T-cell (primary cell): Measurements from ENCODE around the gene MYO5C. TPM values are rescaled to one million over a fixed set of nuclear protein-coding genes. Genes with fewer than 3 reads are reported as not detected.

Experiments used
- ATAC-seq, 4 experiments: fragments of 200-7000 bp in 3 of 4; fragments of 150-1000 bp in 1 of 4; cut with Tn5 transposase; replicated peaks in 1 of 4; 1 replicate in 3 of 4; 2 replicates in 1 of 4; pipeline ENCODE4 v1.10.0; 2021; ENCODE audit warnings: moderate library complexity in 3 of 4, mild to moderate bottlenecking in 2 of 4, moderate number of reproducible peaks in 1 of 4
- CTCF ChIA-PET, 2 donors: fragments of 300-600 bp; sonication (Branson Sonifier 250); formaldehyde crosslinking; loops; one replicate each; lab custom pipeline; 2022; ENCODE audit warnings: antibody characterized with exemption in 2 of 2; lab: Charles Lee
- POLR2A ChIA-PET, 2 donors: fragments of 300-600 bp; sonication (Branson Sonifier 250); formaldehyde crosslinking; loops; one replicate each; lab custom pipeline; 2022; ENCODE audit warnings: antibody characterized with exemption in 2 of 2; lab: Charles Lee
- DNase-seq, 35 experiments: peaks; one replicate each; pipeline versions ENCODE4 v3.0.0 to v3.0.0-alpha.2; 2013 to 2023
- H3K27ac ChIP-seq: one replicate; pipeline ENCODE4 v1.5.1; 2013; ENCODE audit warnings: low read length
- H3K27me3 ChIP-seq, 2 experiments: replicated peaks in 1 of 2; 1 replicate in 1 of 2; 2 replicates in 1 of 2; pipeline versions ENCODE4 v1.6.1 to v1.7.0; 2013; ENCODE audit warnings: low read length in 1 of 2, mixed read lengths in 1 of 2; ENCODE audit not compliant: control insufficient read depth in 2 of 2, insufficient read depth in 2 of 2; ENCODE audit errors: extremely low read depth in 1 of 2
- H3K36me3 ChIP-seq, 2 donors: 1 replicate in 1 of 2; 2 replicates in 1 of 2; pipeline versions ENCODE4 v1.6.1 to v1.7.0; 2013; ENCODE audit warnings: low read length in 1 of 2; ENCODE audit not compliant: control insufficient read depth in 2 of 2, insufficient read depth in 1 of 2; ENCODE audit errors: extremely low read depth in 1 of 2
- H3K4me1 ChIP-seq, 2 experiments: 1 replicate in 1 of 2; 2 replicates in 1 of 2; pipeline versions ENCODE4 v1.6.1 to v1.7.0; 2013; ENCODE audit warnings: low read length in 2 of 2, mixed read lengths in 1 of 2; ENCODE audit not compliant: insufficient read depth in 2 of 2, control insufficient read depth in 1 of 2; ENCODE audit errors: extremely low read depth in 1 of 2
- H3K4me3 ChIP-seq, 2 donors: 1 replicate in 1 of 2; 2 replicates in 1 of 2; pipeline versions ENCODE4 v1.5.1 to v1.7.0; 2013; ENCODE audit warnings: mild to moderate bottlenecking in 2 of 2, low read length in 1 of 2, moderate library complexity in 1 of 2; ENCODE audit not compliant: control insufficient read depth in 1 of 2; ENCODE audit errors: extremely low read depth in 1 of 2
- H3K9me3 ChIP-seq: 2 replicates; pipeline ENCODE4 v1.7.0; 2013
- H3K27ac Mint-ChIP-seq, 2 donors: one replicate each; pipeline ENCODE4 v1.8.0; 2020 to 2021; ENCODE audit warnings: mild to moderate bottlenecking in 2 of 2, mixed read lengths in 2 of 2
- H3K27me3 Mint-ChIP-seq, 2 donors: one replicate each; pipeline ENCODE4 v1.8.0; 2021 to 2022; ENCODE audit warnings: mixed read lengths in 2 of 2
- H3K36me3 Mint-ChIP-seq: one replicate; pipeline ENCODE4 v1.8.0; 2021; ENCODE audit warnings: mixed read lengths
- H3K4me1 Mint-ChIP-seq, 3 donors: one replicate each; pipeline ENCODE4 v1.8.0; 2020 to 2022; ENCODE audit warnings: mixed read lengths in 3 of 3, mild to moderate bottlenecking in 1 of 3
- H3K4me3 Mint-ChIP-seq, 3 donors: one replicate each; pipeline ENCODE4 v1.8.0; 2020 to 2022; ENCODE audit warnings: mild to moderate bottlenecking in 3 of 3, mixed read lengths in 3 of 3, moderate library complexity in 3 of 3
- H3K9me3 Mint-ChIP-seq, 3 donors: one replicate each; pipeline ENCODE4 v1.8.0; 2020 to 2022; ENCODE audit warnings: mixed read lengths in 3 of 3
- WGBS: methylation state at CpG from one replicate; pipeline ENCODE4 v1.1.5; 2013; ENCODE audit warnings: missing lambda C conversion rate; ENCODE audit not compliant: insufficient coverage; 5-methylcytosine and 5-hydroxymethylcytosine counted together
- total RNA-seq, 35 experiments: library from RNA in 6 of 35; stranded (reverse) in 6 of 35; fragments of 120-200 nt in 1 of 35; gene quantifications; one replicate each; pipeline versions ENCODE4 v1.2.1 to v1.2.4 and lab custom pipeline; 2013 to 2026

The MYO5C gene
- total RNA-seq, 5 donors from 2014 or later (not counting 1 experiment from before 2014, with no cell fraction given) = 0.33 to 0.73 (median 0.53) TPM

DNA sequence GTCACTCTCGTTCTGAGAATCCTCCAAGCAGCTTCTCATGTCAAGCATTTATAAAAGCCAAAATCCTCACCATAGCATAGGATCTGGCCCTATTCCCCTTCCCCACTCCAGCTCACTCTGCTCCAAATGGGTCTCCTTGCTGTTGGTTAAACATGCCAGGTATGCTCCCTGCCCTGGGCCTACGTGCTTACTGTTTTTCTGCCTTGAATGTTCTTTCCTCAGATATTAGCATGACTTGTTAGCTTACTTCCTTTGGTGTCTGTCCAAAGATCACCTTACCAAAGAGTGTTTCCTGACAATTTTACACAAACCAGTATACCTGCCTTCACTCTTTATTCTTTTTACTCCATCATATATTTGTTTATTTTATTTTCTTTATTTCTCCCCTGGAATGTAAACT lies 33.1 kb upstream of the MYO5C start:
- ChIA-PET POLR2A (interaction anchor here in 1 of 2 donors (0.9 to 1.1 kb wide), 2 partner anchors 54 to 226 kb away, joined by 3 read pairs; no protein-coding TSS in a partner anchor), CTCF (interaction anchor here in 1 of 2 donors (5.3 kb wide), 1 partner anchor 406 kb away, joined by 43 read pairs; no protein-coding TSS in a partner anchor)
- ATAC-seq = no peak
- peaks cover 16 to 21% (median 17%) of the 10 kb centered on the region in 3 donors for H3K4me1 Mint-ChIP-seq
- H3K4me3 ChIP-seq = no peak overlapping the region
- H3K27me3 ChIP-seq = no peaks in the 10 kb centered on the region
- WGBS = 100% methylated on average over 2 of the region's 2 CpGs
- H3K27ac ChIP-seq = no peak overlapping the region
- no peaks in the 10 kb centered on the region for H3K27me3 Mint-ChIP-seq
- H3K9me3 Mint-ChIP-seq = no peaks in the 10 kb centered on the region
- H3K36me3 ChIP-seq = peaks cover 0 to 43% of the 10 kb centered on the region in 2 donors
- peak overlapping the region in 1 of 3 donors; percentile 15 for H3K4me3 Mint-ChIP-seq
- H3K4me1 ChIP-seq = peaks cover 7% of the 10 kb centered on the region in 2 experiments
- no peak for DNase-seq
- no peak overlapping the region for H3K27ac Mint-ChIP-seq
- no peaks in the 10 kb centered on the region for H3K9me3 ChIP-seq
- peaks cover 47% of the 10 kb centered on the region for H3K36me3 Mint-ChIP-seq

DNA sequence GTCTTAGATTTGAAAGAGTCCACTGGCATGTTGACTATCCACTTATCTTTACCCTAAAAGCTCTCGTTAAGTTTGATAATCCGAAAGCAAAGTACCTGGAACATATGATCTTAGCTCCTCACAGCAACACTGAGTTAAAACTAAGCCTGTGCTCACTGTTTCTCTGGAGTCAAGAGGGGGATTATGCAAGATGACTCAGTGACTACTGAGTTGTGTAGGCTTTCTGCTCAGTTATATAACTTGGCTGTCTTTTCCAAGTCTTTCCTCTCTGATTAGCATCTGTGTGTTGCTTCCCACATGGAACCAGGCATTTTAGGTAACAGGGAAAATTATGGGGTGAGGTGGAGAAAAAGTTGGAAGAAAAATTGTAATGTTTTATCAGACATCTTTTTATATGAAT lies 31.2 kb upstream of the MYO5C start:
- Mint-ChIP-seq H3K4me3 (no peak overlapping the region), H3K27ac (peak overlapping the region in 1 of 2 donors; percentile 28), H3K9me3 (no peaks in the 10 kb centered on the region), H3K36me3 (peaks cover 59% of the 10 kb centered on the region), H3K4me1 (peaks cover 6 to 8% (median 7%) of the 10 kb centered on the region in 3 donors), H3K27me3 (no peaks in the 10 kb centered on the region)
- Histone ChIP-seq H3K4me3 (no peak overlapping the region), H3K4me1 (peaks cover 5 to 6% of the 10 kb centered on the region in 2 experiments), H3K9me3 (no peaks in the 10 kb centered on the region), H3K27me3 (no peaks in the 10 kb centered on the region), H3K36me3 (peaks cover 0 to 55% of the 10 kb centered on the region in 2 donors), H3K27ac (no peak overlapping the region)
- no peak for ATAC-seq
- ChIA-PET CTCF (no interaction called here), POLR2A (no interaction called here)
- DNase-seq = no peak
- no CpG with 5 or more reads among the region's 2 CpGs for WGBS

DNA sequence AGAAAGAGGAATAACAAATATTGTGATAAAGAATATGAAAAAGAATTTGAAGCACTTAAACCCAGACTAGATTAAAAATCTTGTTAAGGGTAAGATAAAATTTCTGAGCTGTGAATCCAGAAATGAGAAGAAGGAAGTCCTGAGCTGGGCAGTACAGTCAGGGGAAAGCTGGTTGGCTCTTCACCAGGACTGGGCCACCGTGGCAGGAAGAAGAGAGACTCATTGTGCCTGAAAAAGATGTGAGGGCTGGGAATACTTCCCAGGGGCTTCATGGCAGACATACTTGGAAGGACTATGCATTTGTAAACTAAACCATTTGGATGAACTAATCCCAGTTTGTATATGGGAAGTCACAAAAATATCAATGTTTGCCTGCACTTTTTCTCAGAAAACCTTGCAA lies 28.5 kb upstream of the MYO5C start:
- CTCF ChIA-PET = interaction anchor here in 1 of 2 donors (0.7 kb wide), 1 partner anchor 428 kb away, joined by 4 read pairs; no protein-coding TSS in a partner anchor

DNA sequence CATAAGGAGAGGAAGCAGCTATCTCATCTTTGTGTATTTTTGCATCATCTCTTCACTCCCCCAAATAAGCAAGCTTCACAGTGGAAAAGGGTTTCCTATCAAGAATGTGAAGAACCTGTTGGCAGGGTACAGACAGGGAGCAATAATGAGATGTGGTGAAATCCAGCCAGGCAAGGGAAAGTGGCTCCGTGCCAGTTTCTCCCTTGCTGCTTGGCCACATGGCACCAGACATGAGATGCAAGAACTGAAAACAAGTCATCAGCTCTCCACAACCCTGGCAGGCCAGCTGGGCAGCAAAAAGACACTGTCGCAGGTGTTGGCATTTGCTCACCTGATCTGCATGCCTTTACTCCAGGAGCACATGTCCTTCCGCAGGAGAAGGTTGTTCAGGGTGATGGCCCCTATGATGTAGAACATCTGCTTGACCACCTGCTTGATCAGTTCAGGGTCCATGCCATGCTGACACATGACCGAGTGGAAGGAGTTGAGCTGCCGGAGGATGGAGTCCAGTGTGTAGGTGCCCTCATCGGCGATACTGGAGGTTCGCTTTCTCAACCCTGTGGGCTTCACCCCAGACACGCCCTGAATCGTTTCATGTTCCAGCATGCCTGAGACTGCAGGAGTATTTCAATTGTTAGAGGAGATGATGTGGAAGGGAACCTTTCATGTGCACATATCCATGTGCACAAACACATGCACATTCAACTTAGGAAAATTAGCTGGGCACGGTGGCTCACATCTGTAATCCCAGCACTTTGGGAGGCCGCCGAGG lies 23.3 kb upstream of the MYO5C start:
- Mint-ChIP-seq H3K4me3 (no peak overlapping the region), H3K27me3 (no peaks in the 10 kb centered on the region), H3K9me3 (no peaks in the 10 kb centered on the region), H3K27ac (no peak overlapping the region), H3K36me3 (peaks cover 67% of the 10 kb centered on the region), H3K4me1 (no peaks in the 10 kb centered on the region)
- DNase-seq (no peak), ATAC-seq (no peak)
- H3K4me1 ChIP-seq = no peaks in the 10 kb centered on the region
- peaks cover 4 to 70% of the 10 kb centered on the region in 2 donors for H3K36me3 ChIP-seq
- WGBS = 100% methylated on average over 9 of the region's 13 CpGs
- no peaks in the 10 kb centered on the region for H3K9me3 ChIP-seq
- H3K27ac ChIP-seq = no peak overlapping the region
- ChIA-PET CTCF (interaction anchor here in 1 of 2 donors (0.5 to 0.7 kb wide), 3 partner anchors 206 to 1220 kb away, joined by 3 to 5 read pairs (median 4); no protein-coding TSS in a partner anchor), POLR2A (no interaction called here)
- H3K4me3 ChIP-seq = no peak overlapping the region
- no peaks in the 10 kb centered on the region for H3K27me3 ChIP-seq

More for the DNA sequence above, 28.5 kb upstream of the MYO5C start:
- H3K27ac Mint-ChIP-seq = no peak overlapping the region
- no peaks in the 10 kb centered on the region for H3K4me1 Mint-ChIP-seq
- DNase-seq (no peak), ATAC-seq (no peak)
- no peaks in the 10 kb centered on the region for H3K27me3 ChIP-seq
- H3K27me3 Mint-ChIP-seq = no peaks in the 10 kb centered on the region
- peaks cover 0 to 66% of the 10 kb centered on the region in 2 donors for H3K36me3 ChIP-seq
- no peaks in the 10 kb centered on the region for H3K9me3 ChIP-seq
- no peak overlapping the region for H3K4me3 ChIP-seq
- no peak overlapping the region for H3K27ac ChIP-seq
- H3K9me3 Mint-ChIP-seq = no peaks in the 10 kb centered on the region
- POLR2A ChIA-PET = interaction anchor here (0.6 kb wide), 3 partner anchors 67 to 425 kb away, joined by 4 to 10 read pairs (median 8); no protein-coding TSS in a partner anchor
- H3K36me3 Mint-ChIP-seq = peaks cover 74% of the 10 kb centered on the region
- H3K4me1 ChIP-seq = no peaks in the 10 kb centered on the region
- H3K4me3 Mint-ChIP-seq = no peak overlapping the region
- 83% methylated on average over 1 of the region's 1 CpG for WGBS

DNA sequence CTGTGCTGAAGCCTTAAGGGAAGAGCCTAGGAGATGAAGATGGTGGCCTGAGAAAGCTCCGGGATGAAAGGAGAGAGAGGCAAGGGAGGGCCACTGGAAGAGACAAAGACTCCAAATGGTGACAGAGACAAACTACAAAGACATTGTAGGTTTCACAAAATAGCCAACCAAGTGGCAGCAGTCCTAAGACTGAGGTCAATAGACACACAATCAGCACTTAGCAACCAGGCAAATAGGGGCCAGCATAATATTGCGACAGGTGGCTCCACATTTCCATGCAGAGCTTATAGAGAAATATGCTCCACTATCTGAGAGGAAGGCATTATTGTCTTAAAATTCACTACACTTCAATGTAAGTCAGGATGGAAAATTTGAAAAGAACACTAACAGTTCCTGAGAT lies 22.1 kb upstream of the MYO5C start:
- no CpG with 5 or more reads among the region's 2 CpGs for WGBS
- peaks cover 4 to 74% of the 10 kb centered on the region in 2 donors for H3K36me3 ChIP-seq

DNA sequence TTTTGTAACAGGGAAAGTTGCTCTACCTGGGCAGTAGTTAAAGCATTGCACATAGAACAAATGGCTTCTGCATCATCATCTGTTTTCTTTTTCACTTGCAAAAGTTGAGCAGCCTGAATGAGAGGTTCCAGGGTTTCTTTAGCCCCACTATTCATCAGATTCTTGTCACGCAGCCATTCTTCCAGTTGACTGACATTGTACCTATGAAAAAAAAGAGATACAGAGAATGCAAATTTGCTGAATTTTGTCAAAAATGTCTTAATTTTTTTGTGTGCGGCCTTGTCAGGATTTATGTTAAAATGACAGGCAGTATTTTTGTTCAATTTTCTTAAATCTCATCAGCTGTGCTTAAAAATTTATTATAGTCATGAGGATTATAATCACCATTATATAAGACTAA lies 21.4 kb upstream of the MYO5C start:
- Histone ChIP-seq H3K4me1 (no peaks in the 10 kb centered on the region), H3K27me3 (no peaks in the 10 kb centered on the region), H3K4me3 (no peak overlapping the region), H3K9me3 (no peaks in the 10 kb centered on the region), H3K36me3 (peaks cover 4 to 72% of the 10 kb centered on the region in 2 donors), H3K27ac (no peak overlapping the region)
- POLR2A ChIA-PET = no interaction called here
- DNase-seq = no peak
- WGBS = no CpG with 5 or more reads among the region's 2 CpGs
- Mint-ChIP-seq H3K4me1 (no peaks in the 10 kb centered on the region), H3K27me3 (no peaks in the 10 kb centered on the region), H3K4me3 (no peak overlapping the region), H3K36me3 (peaks cover 72% of the 10 kb centered on the region), H3K9me3 (no peaks in the 10 kb centered on the region), H3K27ac (no peak overlapping the region)
- no peak for ATAC-seq
- CTCF ChIA-PET = no interaction called here

More for the DNA sequence above, 22.1 kb upstream of the MYO5C start:
- ChIA-PET POLR2A (interaction anchor here in 1 of 2 donors (0.7 kb wide), 1 partner anchor 25 kb away, joined by 12 read pairs; no protein-coding TSS in a partner anchor), CTCF (interaction anchor here in 1 of 2 donors (0.6 kb wide), 1 partner anchor 89 kb away, joined by 3 read pairs; no protein-coding TSS in a partner anchor)
- no peaks in the 10 kb centered on the region for H3K9me3 Mint-ChIP-seq
- no peak for DNase-seq
- H3K27ac ChIP-seq = no peak overlapping the region
- H3K27me3 ChIP-seq = no peaks in the 10 kb centered on the region
- no peak overlapping the region for H3K4me3 Mint-ChIP-seq
- H3K4me1 Mint-ChIP-seq = no peaks in the 10 kb centered on the region
- no peak overlapping the region for H3K4me3 ChIP-seq
- H3K9me3 ChIP-seq = no peaks in the 10 kb centered on the region
- no peak for ATAC-seq
- peaks cover 72% of the 10 kb centered on the region for H3K36me3 Mint-ChIP-seq
- H3K4me1 ChIP-seq = no peaks in the 10 kb centered on the region
- H3K27me3 Mint-ChIP-seq = no peaks in the 10 kb centered on the region
- H3K27ac Mint-ChIP-seq = no peak overlapping the region
